SK-N-MC (cell line): ENCODE data around the gene COL1A2.

Source experiments
- EZH2 ChIP-seq: fragments of 200-600 bp; sonication (generic); IDR thresholded peaks from one replicate; pipeline ENCODE4 v1.6.1; 2017; ENCODE audit warnings: antibody characterized with exemption
- FOXP2 ChIP-seq: optimal IDR thresholded peaks from 2 replicates; pipeline ENCODE3; 2011; ENCODE audit warnings: mild to moderate bottlenecking, moderate library complexity; ENCODE audit not compliant: insufficient read depth; ENCODE audit errors: extremely low read length, control extremely low read depth
- POLR2AphosphoS5 ChIP-seq: IDR thresholded peaks from 2 replicates; pipeline ENCODE4 v1.6.1; 2012; ENCODE audit warnings: mild to moderate bottlenecking, low read depth, low read length, borderline replicate concordance

GRCh38 chr7:94376281-94376680 lies 18.4 kb upstream of the COL1A2 start:
- TF ChIP-seq POLR2AphosphoS5 (no peak), EZH2 (no peak), FOXP2 (no peak)
